Activated CD8-positive, alpha-beta memory T cell treated with anti-CD3 and anti-CD28 coated beads for 1 hour (primary cell): ENCODE data around the gene STOX2.

Source experiments
- DNase-seq, 2 donors: peaks; one replicate each; pipeline ENCODE4 v3.0.0-alpha.2; 2020; ENCODE audit warnings: low read depth in 1 of 2; ENCODE audit errors: extremely low read depth in 1 of 2

The STOX2 gene

GRCh38 chr4:183887351-183887750 is 17.8 kb upstream of the STOX2 start:
- no peak for DNase-seq

GRCh38 chr4:183888564-183888963 is 16.5 kb upstream of the STOX2 start:
- no peak for DNase-seq

GRCh38 chr4:183889190-183889589 is 15.9 kb upstream of the STOX2 start:
- DNase-seq, result no peak

- no peak for DNase-seq
These were observed 7.9 kb upstream of the STOX2 start for GRCh38 chr4:183897193-183897592.

GRCh38 chr4:183898456-183898855 is 6.7 kb upstream of the STOX2 start:
- no peak for DNase-seq

- DNase-seq, result no peak
These were observed 1.9 kb upstream of the STOX2 start for GRCh38 chr4:183903021-183903760.

GRCh38 chr4:183905593-183906488 is 734 bp downstream of the STOX2 start:
- no peak for DNase-seq

- no peak for DNase-seq
These were observed 1.3 kb downstream of the STOX2 start for GRCh38 chr4:183906489-183906738.

- DNase-seq, result no peak
These were observed 1.9 kb downstream of the STOX2 start for GRCh38 chr4:183906739-183907651.

- no peak for DNase-seq
These were observed 3.0 kb downstream of the STOX2 start for GRCh38 chr4:183907871-183908683.

- no peak for DNase-seq
These were observed 4.1 kb downstream of the STOX2 start for GRCh38 chr4:183909187-183909586.

GRCh38 chr4:183909801-183910200 is 4.7 kb downstream of the STOX2 start:
- DNase-seq, result no peak

- no peak for DNase-seq
These were observed 7.5 kb downstream of the STOX2 start for GRCh38 chr4:183912585-183912984.

- DNase-seq, result no peak
These were observed 10.9 kb downstream of the STOX2 start for GRCh38 chr4:183915976-183916375.

- DNase-seq, result no peak
These were observed 13.6 kb downstream of the STOX2 start for GRCh38 chr4:183918696-183919095.

- no peak for DNase-seq
These were observed 14.0 kb downstream of the STOX2 start for GRCh38 chr4:183919141-183919540.

GRCh38 chr4:183920512-183920911 is 15.4 kb downstream of the STOX2 start:
- DNase-seq, result no peak

- no peak for DNase-seq
These were observed 16.2 kb downstream of the STOX2 start for GRCh38 chr4:183921335-183921734.

GRCh38 chr4:183924362-183925044 is 19.4 kb downstream of the STOX2 start:
- no peak for DNase-seq

- no peak for DNase-seq
These were observed 21.8 kb downstream of the STOX2 start for GRCh38 chr4:183926950-183927349.
